Liver (tissue), 9 donors: Measurements from ENCODE around the gene KLK14. TPM values are rescaled to one million over a fixed set of nuclear protein-coding genes. Genes with fewer than 3 reads are reported as not detected.
A peak's percentile ranks its signal among the peaks of the same experiment; 100 is the strongest.

Experiments
- DNase-seq: peaks from one replicate; pipeline ENCODE4 v3.0.0-alpha.2; 2017; ENCODE audit warnings: low spot score
- H3K27ac ChIP-seq, 2 donors: one replicate each; pipeline ENCODE4 v1.7.0; 2013; ENCODE audit warnings: inconsistent platforms in 2 of 2, low read length in 2 of 2, control low read depth in 1 of 2, low read depth in 1 of 2, mild to moderate bottlenecking in 1 of 2
- H3K27me3 ChIP-seq, 4 donors: one replicate each; pipeline versions ENCODE4 v1.6.1 to v1.7.0; 2013; ENCODE audit warnings: low read length in 3 of 4, inconsistent platforms in 1 of 4, mild to moderate bottlenecking in 1 of 4, moderate library complexity in 1 of 4; ENCODE audit not compliant: control insufficient read depth in 4 of 4, insufficient read depth in 4 of 4
- H3K36me3 ChIP-seq, 4 donors: one replicate each; pipeline versions ENCODE4 v1.6.1 to v1.7.0; 2013; ENCODE audit warnings: low read length in 3 of 4, mild to moderate bottlenecking in 3 of 4, low read depth in 1 of 4, moderate library complexity in 1 of 4; ENCODE audit not compliant: control insufficient read depth in 4 of 4, insufficient read depth in 3 of 4
- H3K4me1 ChIP-seq, 4 donors: one replicate each; pipeline versions ENCODE4 v1.6.1 to v1.7.0; 2013; ENCODE audit warnings: low read length in 3 of 4, mild to moderate bottlenecking in 3 of 4, moderate library complexity in 1 of 4; ENCODE audit not compliant: control insufficient read depth in 4 of 4, insufficient read depth in 4 of 4
- H3K4me3 ChIP-seq, 3 donors: one replicate each; pipeline versions ENCODE4 v1.6.1 to v1.7.0; 2013; ENCODE audit warnings: low read length in 3 of 3, control low read depth in 1 of 3, low read depth in 1 of 3, mild to moderate bottlenecking in 1 of 3
- H3K9ac ChIP-seq, 2 donors: one replicate each; pipeline ENCODE4 v1.7.0; 2013; ENCODE audit warnings: low read length in 2 of 2, mild to moderate bottlenecking in 2 of 2, moderate library complexity in 2 of 2, control low read depth in 1 of 2, low read depth in 1 of 2
- H3K9me3 ChIP-seq, 4 donors: one replicate each; pipeline versions ENCODE4 v1.6.1 to v1.7.0; 2013; ENCODE audit warnings: low read length in 3 of 4; ENCODE audit not compliant: control insufficient read depth in 4 of 4
- EGR1 ChIP-seq, 2 donors: IDR thresholded peaks; 2 replicates each; pipeline ENCODE4 v1.6.1; 2016 to 2018; ENCODE audit warnings: antibody characterized with exemption in 2 of 2, low read depth in 2 of 2
- FOXA2 ChIP-seq: IDR thresholded peaks from 2 replicates; pipeline ENCODE4 v1.6.1; 2016; ENCODE audit warnings: antibody characterized with exemption
- HNF4A ChIP-seq, 2 donors: conservative IDR thresholded peaks; 2 replicates each; pipeline ENCODE4 v1.6.1; 2016; ENCODE audit warnings: antibody characterized with exemption in 2 of 2, mild to moderate bottlenecking in 2 of 2
- HNF4G ChIP-seq: IDR thresholded peaks from 2 replicates; pipeline ENCODE4 v1.6.1; 2016; ENCODE audit warnings: antibody characterized with exemption
- JUND ChIP-seq, 2 donors: IDR thresholded peaks; 2 replicates each; pipeline ENCODE4 v1.6.1; 2016; ENCODE audit warnings: antibody characterized with exemption in 2 of 2
- NR2F2 ChIP-seq: IDR thresholded peaks from 2 replicates; pipeline ENCODE4 v1.6.1; 2016; ENCODE audit warnings: antibody characterized with exemption
- RAD21 ChIP-seq, 2 donors: IDR thresholded peaks; 2 replicates each; pipeline ENCODE4 v1.6.1; 2016; ENCODE audit warnings: antibody characterized with exemption in 2 of 2, mild to moderate bottlenecking in 2 of 2
- RXRA ChIP-seq, 2 donors: IDR thresholded peaks; 2 replicates each; pipeline ENCODE4 v1.6.1; 2017 to 2018; ENCODE audit warnings: antibody characterized with exemption in 2 of 2, mild to moderate bottlenecking in 1 of 2
- TAF1 ChIP-seq: conservative IDR thresholded peaks from 2 replicates; pipeline ENCODE4 v1.6.1; 2016; ENCODE audit warnings: antibody characterized with exemption, mild to moderate bottlenecking
- YY1 ChIP-seq: IDR thresholded peaks from 2 replicates; pipeline ENCODE4 v1.6.1; 2016; ENCODE audit warnings: antibody characterized with exemption, mild to moderate bottlenecking
- WGBS: extraction: QIAGEN DNeasy Blood & Tissue Kit; methylation state at CpG from one replicate; pipeline ENCODE4 v1.1.7; 2013; 5-methylcytosine and 5-hydroxymethylcytosine counted together
- polyA plus RNA-seq, 2 donors: library from polyadenylated mRNA; stranded (reverse) in 1 of 2; unstranded in 1 of 2; fragments of 200-250 nt in 1 of 2; fragments of >200 nt in 1 of 2; fragmentation: Nextera tagmentation in 1 of 2; extraction: Ambion mirVana in 1 of 2; gene quantifications; one replicate each; pipeline versions ENCODE4 v1.2.1 to v1.2.3, GENCODE V29; 2013 to 2015
- total RNA-seq, 2 donors: library from RNA; depleted of rRNA; stranded (reverse); fragments of >200 nt; gene quantifications; one replicate each; pipeline ENCODE4 v1.2.3, GENCODE V29; 2014
- TF ChIP-seq, protein P1 (sequence below): IDR thresholded peaks from 2 replicates; pipeline ENCODE4 v1.6.1; 2016; ENCODE audit warnings: antibody characterized with exemption
- TF ChIP-seq, protein P2 (sequence below): IDR thresholded peaks from 2 replicates; pipeline ENCODE4 v1.6.1; 2016; ENCODE audit warnings: antibody characterized with exemption
- TF ChIP-seq, protein P3 (sequence below): IDR thresholded peaks from 2 replicates; pipeline ENCODE4 v1.6.1; 2016; ENCODE audit warnings: antibody characterized with exemption
- donor health status: healthy.
- donor health status: healthy.
- donor health status: healthy.
- donor health status: healthy.
- donor health status: healthy.

The KLK14 gene
- total and polyA plus RNA-seq, 4 donors = 0.06 TPM; not detected in 3

DNA sequence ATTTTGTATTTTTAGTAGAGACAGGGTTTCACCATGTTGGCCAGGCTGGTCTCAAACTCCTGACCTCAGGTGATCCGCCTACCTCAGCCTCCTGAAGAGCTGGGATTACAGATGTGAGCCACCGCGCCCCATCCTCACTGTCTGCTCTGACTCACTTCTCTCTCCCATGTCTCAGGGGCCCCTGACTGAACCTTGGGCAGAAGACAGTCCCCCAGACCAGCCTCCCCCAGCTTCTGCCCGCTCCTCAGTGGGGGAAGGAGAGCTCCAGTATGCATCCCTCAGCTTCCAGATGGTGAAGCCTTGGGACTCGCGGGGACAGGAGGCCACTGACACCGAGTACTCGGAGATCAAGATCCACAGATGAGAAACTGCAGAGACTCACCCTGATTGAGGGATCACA is 47.0 kb upstream of the KLK14 start:
- H3K4me1 ChIP-seq = peaks cover 0 to 20% (median 9%) of the 10 kb centered on the region in 4 donors
- H3K9ac ChIP-seq = no peak overlapping the region
- H3K9me3 ChIP-seq = no peaks in the 10 kb centered on the region
- no peaks in the 10 kb centered on the region for H3K27me3 ChIP-seq
- no peak for DNase-seq
- TF ChIP-seq YY1 = no peak
- TF ChIP-seq EGR1 (IDR thresholded peaks at IDR 0.05; ENCODE audit: low read depth in 2 of 2) = no peak
- no peak for TF ChIP-seq HNF4A (conservative IDR thresholded peaks at IDR 0.05)
- no peak for TF ChIP-seq FOXA2
- TF ChIP-seq NR2F2 = no peak
- TF ChIP-seq, protein P1, sequence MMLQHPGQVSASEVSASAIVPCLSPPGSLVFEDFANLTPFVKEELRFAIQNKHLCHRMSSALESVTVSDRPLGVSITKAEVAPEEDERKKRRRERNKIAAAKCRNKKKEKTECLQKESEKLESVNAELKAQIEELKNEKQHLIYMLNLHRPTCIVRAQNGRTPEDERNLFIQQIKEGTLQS = no peak
- H3K36me3 ChIP-seq = peaks cover 0 to 4% (median 0%) of the 10 kb centered on the region in 4 donors
- H3K27ac ChIP-seq = peak overlapping the region; percentile 7 to 28
- H3K4me3 ChIP-seq = no peak overlapping the region
- WGBS = 76% methylated on average over 8 of the region's 8 CpGs

DNA sequence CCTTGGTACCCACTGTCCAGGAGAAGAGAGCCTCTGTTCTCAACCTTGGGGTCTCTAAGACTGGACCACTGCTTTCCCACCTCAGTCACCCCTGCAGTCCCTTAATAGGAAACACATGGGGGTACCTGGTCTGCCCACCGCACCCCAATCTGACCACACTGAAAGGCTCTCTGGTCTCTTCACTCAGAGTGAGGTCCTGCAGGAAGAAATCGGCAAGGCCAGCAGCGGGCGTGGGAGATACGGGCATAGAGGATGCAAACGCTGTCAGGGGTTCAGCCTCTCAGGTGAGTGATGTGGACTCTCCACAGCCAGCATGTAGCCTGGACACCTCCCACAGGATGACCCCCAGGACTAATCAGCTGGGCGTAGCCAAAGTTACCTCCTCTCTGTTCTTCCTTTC is 45.5 kb upstream of the KLK14 start:
- Histone ChIP-seq H3K27ac (peak overlapping the region; percentile 66 to 71), H3K4me3 (no peak overlapping the region), H3K9me3 (no peaks in the 10 kb centered on the region), H3K36me3 (peaks cover 0 to 4% (median 0%) of the 10 kb centered on the region in 4 donors), H3K9ac (peak overlapping the region in 1 of 2 donors; percentile 60), H3K4me1 (peaks cover 0 to 23% (median 11%) of the 10 kb centered on the region in 4 donors), H3K27me3 (no peaks in the 10 kb centered on the region)
- WGBS = 72% methylated on average over 7 of the region's 7 CpGs
- no peak for DNase-seq
- no peak for TF ChIP-seq NR2F2
- no peak for TF ChIP-seq HNF4G
- TF ChIP-seq EGR1 (IDR thresholded peaks at IDR 0.05; ENCODE audit: low read depth in 2 of 2) = no peak
- TF ChIP-seq YY1 = no peak
- no peak for TF ChIP-seq FOXA2
- no peak for TF ChIP-seq HNF4A (conservative IDR thresholded peaks at IDR 0.05)
- no peak for TF ChIP-seq RAD21 (IDR thresholded peaks at IDR 0.05)
- TF ChIP-seq, protein P2, sequence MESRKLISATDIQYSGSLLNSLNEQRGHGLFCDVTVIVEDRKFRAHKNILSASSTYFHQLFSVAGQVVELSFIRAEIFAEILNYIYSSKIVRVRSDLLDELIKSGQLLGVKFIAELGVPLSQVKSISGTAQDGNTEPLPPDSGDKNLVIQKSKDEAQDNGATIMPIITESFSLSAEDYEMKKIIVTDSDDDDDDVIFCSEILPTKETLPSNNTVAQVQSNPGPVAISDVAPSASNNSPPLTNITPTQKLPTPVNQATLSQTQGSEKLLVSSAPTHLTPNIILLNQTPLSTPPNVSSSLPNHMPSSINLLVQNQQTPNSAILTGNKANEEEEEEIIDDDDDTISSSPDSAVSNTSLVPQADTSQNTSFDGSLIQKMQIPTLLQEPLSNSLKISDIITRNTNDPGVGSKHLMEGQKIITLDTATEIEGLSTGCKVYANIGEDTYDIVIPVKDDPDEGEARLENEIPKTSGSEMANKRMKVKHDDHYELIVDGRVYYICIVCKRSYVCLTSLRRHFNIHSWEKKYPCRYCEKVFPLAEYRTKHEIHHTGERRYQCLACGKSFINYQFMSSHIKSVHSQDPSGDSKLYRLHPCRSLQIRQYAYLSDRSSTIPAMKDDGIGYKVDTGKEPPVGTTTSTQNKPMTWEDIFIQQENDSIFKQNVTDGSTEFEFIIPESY = no peak
- TF ChIP-seq, protein P3, sequence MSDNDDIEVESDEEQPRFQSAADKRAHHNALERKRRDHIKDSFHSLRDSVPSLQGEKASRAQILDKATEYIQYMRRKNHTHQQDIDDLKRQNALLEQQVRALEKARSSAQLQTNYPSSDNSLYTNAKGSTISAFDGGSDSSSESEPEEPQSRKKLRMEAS = no peak

DNA sequence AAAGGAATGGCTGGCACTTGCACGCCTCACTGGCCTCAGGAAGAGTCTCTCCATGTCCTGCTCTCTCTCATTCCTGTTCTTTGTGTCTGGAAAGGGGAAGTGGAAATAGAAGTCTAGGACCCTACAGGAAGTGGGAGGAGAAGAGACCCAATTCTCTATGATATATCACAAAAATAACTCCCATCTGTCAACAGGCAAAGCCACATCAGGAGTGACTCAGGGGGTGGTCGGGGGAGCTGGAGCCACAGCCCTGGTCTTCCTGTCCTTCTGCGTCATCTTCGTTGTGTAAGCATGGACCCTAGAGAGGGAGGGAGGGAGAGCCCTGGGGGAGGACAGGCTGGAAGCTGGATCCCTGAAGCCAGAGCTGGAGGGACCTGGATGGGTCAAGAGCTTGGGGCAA is 45.1 kb upstream of the KLK14 start:
- Histone ChIP-seq H3K36me3 (peaks cover 0 to 4% (median 0%) of the 10 kb centered on the region in 4 donors), H3K27ac (peak overlapping the region; percentile 66 to 71), H3K4me1 (peaks cover 0 to 26% (median 11%) of the 10 kb centered on the region in 4 donors), H3K9ac (no peak overlapping the region), H3K27me3 (no peaks in the 10 kb centered on the region), H3K4me3 (no peak overlapping the region), H3K9me3 (no peaks in the 10 kb centered on the region)
- DNase-seq = no peak
- 57% methylated on average over 4 of the region's 4 CpGs for WGBS
- no peak for TF ChIP-seq NR2F2
- no peak for TF ChIP-seq EGR1 (IDR thresholded peaks at IDR 0.05; ENCODE audit: low read depth in 2 of 2)
- TF ChIP-seq TAF1 = peak; percentile 74
- no peak for TF ChIP-seq RXRA (IDR thresholded peaks at IDR 0.05)
- TF ChIP-seq, protein P3 = no peak
- TF ChIP-seq JUND (IDR thresholded peaks at IDR 0.05) = no peak
